Left lobe of liver (tissue), 2 donors: ENCODE results near the gene LHX8. TPM values are rescaled to one million over a fixed set of nuclear protein-coding genes. Genes with fewer than 3 reads are reported as not detected.
"Not testable (repeated sequence)": the region's sequence is repeated elsewhere in the genome, so short reads cannot be mapped to it uniquely, and the experiment has no call there.

Experiments
- ATAC-seq: fragments of 200-7000 bp; cut with Tn5 transposase; one replicate; pipeline ENCODE4 v1.9.1; 2020; ENCODE audit warnings: mild to moderate bottlenecking, moderate library complexity
- DNase-seq: peaks from one replicate; pipeline ENCODE4 v3.0.0-alpha.2; 2020; ENCODE audit warnings: low spot score
- total RNA-seq: library from RNA; stranded (reverse); gene quantifications from one replicate; pipeline ENCODE4 v1.2.1, GENCODE V29; 2021
- donor health status: DM: no; HTN: no; CAD: no; lungs with moderate emphysema.
- donor health status: DM: no; HTN: yes; CAD: no.

LHX8 gene
- total RNA-seq, 1 donor from 2014 or later: not detected

- ATAC-seq: no peak
- no peak for DNase-seq
These were observed 1.9 kb upstream of the LHX8 start for GRCh38 chr1:75132242-75132811.

- no peak for ATAC-seq
- no peak for DNase-seq
These were observed 1.2 kb upstream of the LHX8 start for GRCh38 chr1:75132812-75133619.

DNA sequence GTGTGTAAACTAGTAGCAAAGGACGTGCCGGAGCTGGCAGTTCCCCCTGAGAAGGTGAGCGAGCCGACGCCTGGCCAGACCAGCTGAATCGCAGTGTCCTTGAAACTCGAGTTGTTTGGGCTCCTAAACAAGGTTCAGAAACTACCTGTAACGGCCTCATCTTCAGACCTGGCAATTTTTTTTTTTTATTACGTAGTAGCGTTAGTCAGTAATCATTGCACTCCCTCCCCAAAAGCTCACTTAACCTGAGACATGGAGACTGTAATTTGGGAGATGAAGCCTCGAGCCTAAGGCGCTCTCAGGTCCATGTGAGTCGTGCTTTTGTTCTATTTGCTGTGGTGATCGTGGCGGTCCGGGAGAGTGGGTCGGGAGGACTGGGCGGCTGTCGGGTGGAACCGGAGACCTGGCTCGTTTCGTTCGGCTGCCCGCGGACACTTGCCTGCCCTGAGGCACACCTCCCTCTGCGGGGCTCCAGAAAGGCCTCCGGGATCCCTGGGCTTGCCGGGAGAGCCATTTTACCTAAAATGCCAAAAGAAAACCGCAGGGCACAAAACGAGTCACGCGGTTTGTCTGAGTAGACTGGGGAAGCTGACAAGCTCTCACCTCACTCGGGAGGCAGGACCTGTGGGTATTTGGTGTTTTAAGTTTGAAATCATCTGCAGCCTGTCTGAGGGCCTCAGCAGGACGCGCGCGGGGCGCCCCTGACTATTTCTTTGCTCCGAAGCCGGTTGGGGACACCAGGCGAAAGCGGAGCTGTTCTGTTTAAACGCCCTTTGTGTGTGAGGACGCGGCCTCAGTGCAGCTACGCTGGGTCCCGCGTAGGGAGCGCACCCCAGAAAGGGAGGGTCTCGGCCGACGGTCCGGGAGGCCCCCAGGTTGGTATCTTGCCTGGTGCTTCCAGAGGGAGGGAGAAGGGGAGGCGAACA, 722 bp downstream of the LHX8 start:
- ATAC-seq (no peak), DNase-seq (no peak)

DNA sequence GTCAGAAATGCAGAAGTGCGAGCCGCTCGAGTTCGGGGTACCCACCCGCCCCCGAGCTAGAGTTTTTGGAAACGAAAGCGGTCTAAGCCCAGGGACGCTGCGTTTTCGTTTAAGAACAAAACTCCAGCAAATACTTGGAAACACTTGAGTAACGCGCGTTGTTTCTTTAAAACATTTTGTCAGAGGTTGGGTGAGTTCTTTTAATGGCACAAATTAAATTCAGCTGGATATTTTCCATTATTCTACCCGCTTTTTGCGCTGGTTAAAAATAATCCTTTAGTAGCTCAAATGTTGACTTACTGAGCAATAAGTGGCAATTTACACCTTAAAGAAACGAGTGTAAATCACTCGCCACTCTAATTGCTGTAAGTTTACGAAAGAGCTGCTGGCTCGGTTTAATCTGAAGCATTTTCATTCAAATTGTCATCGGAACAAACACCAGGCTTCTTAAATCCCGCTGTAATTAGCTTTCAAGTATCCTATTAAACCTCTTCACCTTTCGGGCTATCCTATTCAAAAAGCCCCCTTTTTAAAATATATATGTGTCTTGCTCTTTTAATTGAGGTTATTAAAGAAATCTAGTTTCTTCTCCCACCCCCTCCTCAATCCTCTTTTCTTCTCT, 1.5 kb downstream of the LHX8 start:
- no peak for DNase-seq
- ATAC-seq: no peak

GRCh38 chr1:75136195-75136815, 2.1 kb downstream of the LHX8 start:
- peak; percentile 64 for ATAC-seq
- DNase-seq: no peak

- ATAC-seq (no peak), DNase-seq (no peak)
These were observed 2.9 kb downstream of the LHX8 start for GRCh38 chr1:75136921-75137641.

GRCh38 chr1:75152092-75152491, 17.9 kb downstream of the LHX8 start:
- ATAC-seq: no peak
- DNase-seq: no peak

DNA sequence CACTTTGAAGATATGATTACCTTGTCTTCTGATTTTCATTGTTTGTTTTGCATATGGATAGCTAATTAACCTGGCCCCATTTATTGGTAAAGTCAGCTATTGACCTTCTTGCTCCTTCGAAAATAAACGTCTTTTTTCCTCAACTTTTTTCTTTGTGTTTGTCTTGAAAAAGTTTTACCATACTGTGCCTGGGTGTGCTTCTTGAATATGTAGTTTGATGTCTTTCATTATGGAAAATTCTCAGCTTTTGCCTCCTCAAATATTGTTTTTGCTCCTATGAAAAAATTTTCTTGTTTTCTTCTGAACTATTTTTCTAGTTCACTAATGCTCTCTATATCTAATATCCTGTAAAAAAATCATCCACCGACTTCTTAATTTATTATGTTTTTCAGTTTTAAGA, 25.0 kb downstream of the LHX8 start:
- DNase-seq (no peak), ATAC-seq (no peak)

- DNase-seq: no peak
These were observed 31.1 kb downstream of the LHX8 start for GRCh38 chr1:75165264-75165663.

GRCh38 chr1:75166821-75167220, 32.6 kb downstream of the LHX8 start:
- DNase-seq (peak; percentile 52), ATAC-seq (peak; percentile 79)

More at GRCh38 chr1:75165264-75165663, 31.1 kb downstream of the LHX8 start:
- ATAC-seq: no peak

- DNase-seq (no peak), ATAC-seq (no peak)
These were observed 35.8 kb downstream of the LHX8 start for GRCh38 chr1:75170011-75170410.

GRCh38 chr1:75170981-75171380, 36.8 kb downstream of the LHX8 start:
- ATAC-seq: no peak
- DNase-seq: no peak

- ATAC-seq (no peak), DNase-seq (no peak)
These were observed 37.7 kb downstream of the LHX8 start for GRCh38 chr1:75171876-75172275.

DNA sequence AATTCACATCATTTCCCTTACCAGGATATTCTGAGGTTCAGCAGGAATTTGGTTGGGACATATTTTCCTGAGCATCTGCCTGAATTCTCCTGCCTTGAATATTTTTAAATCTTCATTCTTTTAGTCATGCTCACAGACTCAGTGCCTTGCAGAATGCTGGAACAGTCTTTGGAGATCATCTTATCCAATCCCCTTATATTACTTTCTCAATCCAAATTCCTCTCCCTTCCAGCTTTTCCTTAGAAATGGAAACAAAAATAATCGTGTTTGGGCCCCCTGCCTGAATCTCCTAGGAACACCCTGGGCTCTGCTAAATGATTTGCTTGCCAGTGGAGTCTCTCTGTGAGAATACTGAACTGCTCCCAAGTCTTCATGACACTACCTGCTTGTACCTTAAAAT, 38.4 kb downstream of the LHX8 start:
- no peak for ATAC-seq

GRCh38 chr1:75174031-75174760, 40.0 kb downstream of the LHX8 start:
- no peak for DNase-seq
- no peak for ATAC-seq

More for the DNA sequence above, 38.4 kb downstream of the LHX8 start:
- no peak for DNase-seq

- not testable (repeated sequence) for DNase-seq, ATAC-seq
These were observed 47.2 kb downstream of the LHX8 start for GRCh38 chr1:75181214-75181955.

DNA sequence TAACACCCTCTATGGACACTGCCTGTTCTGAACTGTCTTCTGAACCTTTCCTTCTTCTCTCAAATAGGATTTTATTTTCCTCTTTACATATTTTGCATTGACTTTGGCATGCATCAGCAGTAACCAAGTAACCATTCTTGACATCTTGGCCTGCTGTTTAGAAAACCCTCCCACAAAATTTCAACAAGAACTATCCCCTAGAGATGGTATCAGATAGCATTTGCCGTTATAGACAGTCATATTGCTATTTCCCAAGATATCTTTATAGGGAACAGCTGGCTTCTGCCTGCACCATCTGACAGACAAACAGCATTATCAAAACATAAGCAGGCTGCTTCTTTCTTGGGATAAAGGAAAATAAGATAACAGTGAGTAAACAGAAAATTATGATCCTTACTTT, 54.7 kb downstream of the LHX8 start:
- ATAC-seq (no peak), DNase-seq (no peak)

DNA sequence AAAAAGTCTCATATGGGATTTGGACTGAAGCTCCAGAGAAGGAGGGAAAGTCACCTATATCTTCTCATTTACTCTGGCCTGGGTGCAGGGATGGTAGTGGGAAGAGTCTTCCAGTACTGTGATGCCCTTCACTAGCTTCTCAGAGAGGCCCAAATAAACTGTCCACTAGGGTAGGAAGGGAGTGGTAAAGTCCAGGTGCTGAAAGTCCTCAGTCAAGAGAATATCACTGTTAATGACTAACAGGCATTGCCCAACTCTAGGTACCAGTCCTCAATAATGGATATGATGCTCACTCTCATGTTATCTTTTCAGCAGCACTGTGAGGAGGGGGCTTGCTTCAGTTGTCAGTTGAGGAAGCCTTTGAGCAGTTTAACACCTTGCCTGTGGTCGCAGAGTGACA, 64.0 kb downstream of the LHX8 start:
- DNase-seq (no peak), ATAC-seq (peak; percentile 66)

- no peak for DNase-seq
- no peak for ATAC-seq
These were observed 64.6 kb downstream of the LHX8 start for GRCh38 chr1:75198761-75199160.
